Parathyroid adenoma (tissue), 2 donors: Measurements from ENCODE around the gene PDIA6.

Source experiments
- H2AFZ ChIP-seq: fragments of 300-600 bp; sonication (generic); one replicate; pipeline ENCODE4 v1.7.0; 2017; ENCODE audit warnings: antibody characterized with exemption, mild to moderate bottlenecking
- H3K27ac ChIP-seq: fragments of 300-600 bp; sonication (generic); one replicate; pipeline ENCODE4 v1.7.0; 2017
- H3K27me3 ChIP-seq: fragments of 300-600 bp; sonication (generic); one replicate; pipeline ENCODE4 v1.7.0; 2017; ENCODE audit warnings: low read length; ENCODE audit not compliant: control insufficient read depth, insufficient read depth
- H3K36me3 ChIP-seq: fragments of 300-600 bp; sonication (generic); one replicate; pipeline ENCODE4 v1.7.0; 2017; ENCODE audit warnings: low read length; ENCODE audit not compliant: control insufficient read depth, insufficient read depth
- H3K4me1 ChIP-seq: fragments of 300-600 bp; sonication (generic); one replicate; pipeline ENCODE4 v1.7.0; 2017; ENCODE audit warnings: control low read depth
- H3K4me2 ChIP-seq: fragments of 300-600 bp; sonication (generic); one replicate; pipeline ENCODE4 v1.7.0; 2017; ENCODE audit warnings: low read length
- H3K4me3 ChIP-seq: fragments of 300-600 bp; sonication (generic); one replicate; pipeline ENCODE4 v1.7.0; 2017; ENCODE audit warnings: low read depth, low read length
- H3K79me2 ChIP-seq: fragments of 300-600 bp; sonication (generic); one replicate; pipeline ENCODE4 v1.7.0; 2017; ENCODE audit warnings: control low read depth
- H3K9ac ChIP-seq: fragments of 300-600 bp; sonication (generic); one replicate; pipeline ENCODE4 v1.7.0; 2017; ENCODE audit warnings: mild to moderate bottlenecking
- H3K9me3 ChIP-seq: fragments of 300-600 bp; sonication (generic); one replicate; pipeline ENCODE4 v1.7.0; 2017; ENCODE audit warnings: low read length; ENCODE audit not compliant: control insufficient read depth
- TF ChIP-seq, protein P1 (sequence below): fragments of 300-600 bp; sonication (generic); IDR thresholded peaks from one replicate; pipeline ENCODE4 v1.7.0; 2017; ENCODE audit warnings: antibody characterized with exemption, mild to moderate bottlenecking
- donor health status: primary hyperparathyroidism.

The PDIA6 gene

DNA sequence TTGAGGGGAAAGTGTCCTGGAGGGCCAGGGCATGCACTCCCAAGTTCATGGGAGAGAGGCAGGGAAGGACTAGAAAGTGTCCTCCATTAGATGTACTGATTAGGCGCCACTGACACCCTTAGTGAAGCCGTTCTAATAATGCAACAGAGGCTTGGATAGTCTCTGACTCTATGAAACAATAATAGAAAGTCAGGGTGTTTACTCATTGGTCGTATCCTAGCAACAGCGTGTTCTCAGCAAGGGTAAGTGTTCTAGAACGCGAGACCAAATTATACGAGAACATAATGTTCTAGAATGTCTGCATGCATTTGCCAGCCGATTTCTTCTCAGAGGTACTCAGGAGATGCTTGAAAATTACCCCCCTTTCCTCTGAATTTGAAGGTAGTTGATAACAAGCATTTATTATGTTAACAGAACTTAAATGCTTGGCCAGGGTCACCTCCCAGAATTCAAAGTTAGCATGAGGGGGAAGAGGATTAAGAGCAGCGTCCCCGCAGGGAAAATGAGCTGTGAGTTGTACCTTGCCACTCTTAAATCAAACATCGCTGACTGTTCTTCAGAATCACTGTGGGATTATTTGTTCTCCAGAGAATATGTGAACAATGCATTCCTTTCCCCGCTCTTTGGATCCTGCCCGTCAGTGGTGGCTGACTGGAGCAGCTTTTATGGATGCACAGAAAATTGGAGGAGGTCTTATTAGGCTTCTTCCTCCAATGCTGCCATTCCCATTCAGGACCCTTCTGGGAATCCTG lies 33.7 kb upstream of the PDIA6 start:
- H3K4me1 ChIP-seq = peaks cover 2% of the 10 kb centered on the region
- H3K36me3 ChIP-seq = no peaks in the 10 kb centered on the region
- TF ChIP-seq, protein P1, sequence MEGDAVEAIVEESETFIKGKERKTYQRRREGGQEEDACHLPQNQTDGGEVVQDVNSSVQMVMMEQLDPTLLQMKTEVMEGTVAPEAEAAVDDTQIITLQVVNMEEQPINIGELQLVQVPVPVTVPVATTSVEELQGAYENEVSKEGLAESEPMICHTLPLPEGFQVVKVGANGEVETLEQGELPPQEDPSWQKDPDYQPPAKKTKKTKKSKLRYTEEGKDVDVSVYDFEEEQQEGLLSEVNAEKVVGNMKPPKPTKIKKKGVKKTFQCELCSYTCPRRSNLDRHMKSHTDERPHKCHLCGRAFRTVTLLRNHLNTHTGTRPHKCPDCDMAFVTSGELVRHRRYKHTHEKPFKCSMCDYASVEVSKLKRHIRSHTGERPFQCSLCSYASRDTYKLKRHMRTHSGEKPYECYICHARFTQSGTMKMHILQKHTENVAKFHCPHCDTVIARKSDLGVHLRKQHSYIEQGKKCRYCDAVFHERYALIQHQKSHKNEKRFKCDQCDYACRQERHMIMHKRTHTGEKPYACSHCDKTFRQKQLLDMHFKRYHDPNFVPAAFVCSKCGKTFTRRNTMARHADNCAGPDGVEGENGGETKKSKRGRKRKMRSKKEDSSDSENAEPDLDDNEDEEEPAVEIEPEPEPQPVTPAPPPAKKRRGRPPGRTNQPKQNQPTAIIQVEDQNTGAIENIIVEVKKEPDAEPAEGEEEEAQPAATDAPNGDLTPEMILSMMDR = no peak
- H3K27ac ChIP-seq = no peak overlapping the region
- H2AFZ ChIP-seq = no peak overlapping the region
- no peaks in the 10 kb centered on the region for H3K27me3 ChIP-seq
- no peaks in the 10 kb centered on the region for H3K9me3 ChIP-seq
- H3K4me2 ChIP-seq = no peak overlapping the region
- no peak overlapping the region for H3K4me3 ChIP-seq
- H3K9ac ChIP-seq = no peak overlapping the region
- no peaks in the 10 kb centered on the region for H3K79me2 ChIP-seq

DNA sequence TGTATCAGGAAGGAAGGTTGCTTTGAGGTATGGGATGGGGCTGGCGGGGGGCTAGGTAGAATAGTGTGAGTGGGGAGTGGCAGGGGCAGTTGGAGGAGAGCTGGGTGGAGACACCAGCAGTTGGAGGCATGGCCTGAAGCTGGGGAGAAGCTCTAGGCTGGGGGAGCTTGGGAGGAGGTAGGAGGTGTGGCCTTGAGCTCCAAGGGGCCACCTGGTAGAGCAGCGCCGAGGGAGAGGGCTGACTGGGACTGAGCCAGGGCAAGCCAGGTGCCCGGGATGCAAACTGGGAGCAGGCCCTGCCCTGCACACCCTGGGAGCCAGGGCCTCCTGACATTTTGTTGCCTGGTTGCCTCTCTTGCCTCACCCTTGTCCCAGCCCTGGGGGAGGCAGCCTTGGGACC lies 33.1 kb upstream of the PDIA6 start:
- Histone ChIP-seq H3K36me3 (no peaks in the 10 kb centered on the region), H3K4me3 (no peak overlapping the region), H3K4me1 (peaks cover 2% of the 10 kb centered on the region)

DNA sequence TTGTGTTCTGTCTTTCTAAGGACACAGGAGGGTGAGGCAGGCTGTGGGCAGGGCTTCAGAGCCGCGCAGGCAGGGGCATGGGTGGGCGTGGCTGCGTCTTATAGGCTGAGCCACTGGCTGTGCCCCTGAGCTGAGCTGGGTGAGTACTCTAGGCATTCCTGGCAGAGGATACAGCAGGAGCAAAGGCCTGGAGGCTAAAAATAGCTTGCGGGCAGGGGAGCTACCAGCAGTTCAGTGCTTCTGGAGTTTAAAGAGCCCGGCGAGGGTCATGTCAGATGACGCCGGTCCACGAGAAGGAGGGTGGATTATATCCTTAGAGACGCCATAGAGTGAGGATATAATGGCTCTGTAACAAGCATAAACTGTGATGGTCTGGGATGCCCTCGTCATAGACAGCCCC lies 31.5 kb upstream of the PDIA6 start:
- H3K4me1 ChIP-seq = peaks cover 2% of the 10 kb centered on the region
- no peak overlapping the region for H3K4me3 ChIP-seq
- H3K9ac ChIP-seq = no peak overlapping the region
- no peaks in the 10 kb centered on the region for H3K9me3 ChIP-seq
- H3K79me2 ChIP-seq = no peaks in the 10 kb centered on the region
- peak overlapping the region; percentile 39 for H3K4me2 ChIP-seq
- no peak overlapping the region for H3K27ac ChIP-seq
- no peaks in the 10 kb centered on the region for H3K27me3 ChIP-seq
- TF ChIP-seq, protein P1 = no peak
- H2AFZ ChIP-seq = peak overlapping the region; percentile 53
- no peaks in the 10 kb centered on the region for H3K36me3 ChIP-seq

More for the DNA sequence above, 33.1 kb upstream of the PDIA6 start:
- H3K4me2 ChIP-seq = no peak overlapping the region
- H3K9ac ChIP-seq = no peak overlapping the region
- H3K27ac ChIP-seq = no peak overlapping the region
- H3K9me3 ChIP-seq = no peaks in the 10 kb centered on the region
- H3K27me3 ChIP-seq = no peaks in the 10 kb centered on the region
- no peaks in the 10 kb centered on the region for H3K79me2 ChIP-seq
- no peak overlapping the region for H2AFZ ChIP-seq
- TF ChIP-seq, protein P1 = no peak

DNA sequence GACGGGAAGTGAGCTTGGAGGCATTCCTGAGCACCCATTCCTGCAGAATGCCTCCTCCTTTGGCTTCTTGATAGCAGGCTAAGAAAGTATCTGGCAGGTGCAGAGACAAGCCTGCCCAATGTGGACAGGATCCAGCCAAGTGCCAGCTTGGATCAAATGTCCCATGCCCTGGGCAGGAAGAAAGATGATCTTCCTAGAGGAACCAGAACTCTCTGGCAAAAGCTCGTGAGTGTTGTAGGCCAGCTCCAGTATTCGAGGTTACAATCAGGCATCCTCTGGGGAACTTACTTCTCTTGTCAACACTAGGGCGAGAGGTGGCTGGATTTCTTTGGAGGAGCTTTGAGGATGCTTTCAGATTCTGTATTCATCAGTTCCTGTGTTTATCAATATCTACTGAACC lies 29.9 kb upstream of the PDIA6 start:
- H3K27ac ChIP-seq = no peak overlapping the region
- no peak overlapping the region for H3K4me2 ChIP-seq
- H3K36me3 ChIP-seq = no peaks in the 10 kb centered on the region
- TF ChIP-seq, protein P1 = no peak
- no peaks in the 10 kb centered on the region for H3K27me3 ChIP-seq
- no peaks in the 10 kb centered on the region for H3K9me3 ChIP-seq
- H3K4me1 ChIP-seq = peaks cover 2% of the 10 kb centered on the region
- H2AFZ ChIP-seq = no peak overlapping the region
- H3K9ac ChIP-seq = no peak overlapping the region
- H3K4me3 ChIP-seq = no peak overlapping the region
- no peaks in the 10 kb centered on the region for H3K79me2 ChIP-seq
